DMS53 (cell line): ENCODE data around the gene SGK1.
A peak's percentile ranks its signal among the peaks of the same experiment; 100 is the strongest.

Experiments
- DNase-seq: peaks from one replicate; lab custom pipeline; 2025; lab: John Stamatoyannopoulos, UW

The SGK1 gene

GRCh38 chr6:134171517-134171916, 146.4 kb downstream of the SGK1 start:
- no peak for DNase-seq

GRCh38 chr6:134170844-134171243, 147.1 kb downstream of the SGK1 start:
- no peak for DNase-seq

- DNase-seq, result no peak
Measured at GRCh38 chr6:134169871-134170486, 147.9 kb downstream of the SGK1 start.

GRCh38 chr6:134168590-134169208, 149.2 kb downstream of the SGK1 start:
- DNase-seq, result no peak

DNA sequence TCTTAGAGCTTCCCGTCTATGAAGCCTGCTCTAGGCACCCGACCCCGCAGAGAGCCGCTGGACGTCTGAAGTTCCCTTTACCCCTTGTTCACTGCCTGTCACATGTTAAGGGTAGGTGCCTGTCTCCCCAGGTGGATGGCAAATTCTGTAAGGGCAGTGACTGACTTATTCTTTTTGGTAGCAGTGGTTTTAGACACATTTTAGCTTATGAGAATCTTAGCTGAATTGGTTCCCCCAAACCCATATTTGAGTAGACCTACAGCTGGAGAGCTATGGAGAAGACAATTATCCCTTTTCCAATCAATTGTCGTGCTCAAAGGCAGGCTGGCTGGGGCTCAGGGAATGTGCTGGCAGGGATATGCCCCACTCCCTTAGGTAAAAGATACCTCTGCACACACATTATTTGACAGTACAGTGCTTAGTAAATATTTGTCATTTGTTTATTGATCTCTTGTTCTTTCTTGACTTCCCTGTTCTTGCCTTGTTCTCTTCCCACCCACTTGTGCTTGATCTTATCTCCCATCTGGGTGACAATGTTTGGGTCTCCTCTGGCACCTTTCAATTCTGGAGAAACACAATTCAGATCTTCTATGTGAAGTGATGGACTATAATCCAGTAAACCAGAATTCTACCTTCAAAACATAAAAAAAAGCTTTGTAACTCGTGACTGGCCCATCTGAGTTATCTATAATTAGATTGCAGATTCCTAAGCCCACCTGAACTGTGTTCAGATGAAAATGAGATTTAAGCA, 151.2 kb downstream of the SGK1 start:
- DNase-seq, result peak; percentile 3

DNA sequence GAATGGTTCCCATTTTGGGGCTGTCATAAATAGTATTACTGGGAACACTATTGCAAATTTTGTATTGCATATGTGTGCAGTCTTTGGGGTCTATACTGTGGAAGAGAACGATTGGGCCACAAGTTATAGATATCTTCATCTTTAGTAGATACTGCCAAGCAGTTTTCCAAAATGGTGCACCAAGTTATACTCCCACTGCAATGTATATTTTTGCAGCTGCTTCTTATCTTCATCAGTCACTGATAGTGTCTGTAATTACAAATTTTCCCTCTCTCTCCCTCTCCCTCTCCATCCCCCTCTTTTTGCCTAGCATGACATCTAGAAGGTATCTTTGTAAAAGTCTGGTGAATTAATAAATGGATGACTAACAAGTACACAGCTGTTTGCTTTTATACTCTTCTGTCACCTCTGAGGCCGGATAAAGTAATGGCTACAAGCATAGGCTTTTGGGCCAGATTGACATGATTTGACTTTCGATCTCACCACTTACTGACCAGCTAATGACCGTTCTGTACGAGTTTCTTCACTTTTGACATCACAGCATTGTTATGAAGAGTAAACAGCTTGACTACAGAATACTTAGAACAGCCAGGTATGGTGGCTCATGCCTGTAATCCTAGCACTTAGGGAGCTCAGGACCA, 152.2 kb downstream of the SGK1 start:
- DNase-seq, result no peak

- no peak for DNase-seq
Measured at GRCh38 chr6:134164300-134164699, 153.6 kb downstream of the SGK1 start.

DNA sequence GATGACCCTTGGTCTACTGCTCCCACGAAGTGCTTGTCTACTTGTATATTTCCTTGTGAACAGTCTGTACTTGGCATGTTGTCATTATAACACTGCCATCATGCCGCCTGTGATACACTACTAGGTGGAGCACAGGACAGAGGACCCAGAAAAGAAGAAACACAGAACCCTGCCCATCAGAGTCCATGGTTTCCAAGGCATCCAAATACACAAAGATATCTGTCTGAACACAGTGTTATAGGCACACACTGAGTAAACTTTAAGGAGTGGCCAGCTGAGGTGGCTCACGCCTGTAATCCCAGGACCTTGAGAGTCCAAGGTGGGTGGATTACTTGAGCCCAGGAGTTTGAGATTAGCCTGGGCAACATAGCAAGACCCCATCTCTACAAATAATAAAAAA, 155.0 kb downstream of the SGK1 start:
- DNase-seq, result no peak

DNA sequence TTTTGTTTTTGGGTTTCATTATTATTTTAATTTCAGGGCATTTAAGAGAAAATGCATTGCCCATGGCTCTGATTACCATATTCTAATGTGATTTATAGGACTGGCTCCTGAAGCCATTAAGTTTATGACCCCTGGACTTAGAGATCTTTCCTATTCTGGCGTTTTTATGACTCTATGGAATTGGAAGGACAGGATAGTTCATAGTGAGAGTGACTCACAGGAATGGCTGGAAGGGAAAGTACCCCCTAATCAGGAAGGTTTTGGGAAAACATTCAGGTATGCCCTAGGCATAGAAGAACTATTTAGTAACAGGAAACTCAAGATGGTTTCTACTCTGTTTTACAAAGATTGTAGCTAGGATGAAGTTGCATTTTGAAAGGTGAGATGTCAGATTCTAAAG, 156.9 kb downstream of the SGK1 start:
- DNase-seq, result no peak

DNA sequence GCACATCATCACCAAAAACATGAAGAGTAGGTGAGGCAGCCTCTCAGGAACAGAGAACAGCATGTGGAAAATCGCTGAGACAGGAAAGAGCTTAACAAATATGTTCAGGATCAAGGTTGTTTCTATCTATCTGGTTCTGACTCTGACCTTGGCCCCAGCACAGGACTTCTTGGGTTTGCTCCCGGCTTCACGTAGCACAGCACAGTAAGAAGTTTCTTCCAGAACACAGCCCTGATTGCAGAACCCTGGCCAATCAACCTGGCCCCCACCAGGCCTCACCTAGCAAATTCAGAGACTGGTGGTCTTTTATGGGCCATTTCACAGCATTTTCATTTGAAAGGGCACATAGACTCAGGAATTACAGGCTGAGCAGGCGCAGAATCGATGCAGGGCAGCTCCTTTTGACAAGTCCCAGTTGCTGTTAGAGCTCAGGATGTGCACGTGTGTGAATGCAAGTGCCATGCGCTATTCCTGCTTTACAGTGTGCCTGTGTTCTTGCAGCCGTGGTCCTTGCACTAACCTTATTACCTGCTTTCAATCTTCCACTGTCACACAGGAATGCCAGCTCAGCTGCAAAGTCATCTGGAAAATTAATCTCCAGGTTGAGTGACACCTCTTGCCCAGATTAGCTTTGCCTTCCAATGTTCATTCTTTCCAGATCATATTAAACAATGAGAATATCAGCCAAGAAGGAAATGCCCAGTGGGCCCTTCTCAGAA, 165.0 kb downstream of the SGK1 start:
- no peak for DNase-seq

GRCh38 chr6:134148566-134148965, 169.3 kb downstream of the SGK1 start:
- DNase-seq, result no peak

- no peak for DNase-seq
Measured at GRCh38 chr6:134147034-134147533, 170.8 kb downstream of the SGK1 start.

GRCh38 chr6:134146268-134147033, 171.5 kb downstream of the SGK1 start:
- DNase-seq, result no peak

- no peak for DNase-seq
Measured at GRCh38 chr6:134145786-134146185, 172.1 kb downstream of the SGK1 start.

- DNase-seq, result no peak
Measured at GRCh38 chr6:134138226-134138975, 179.5 kb downstream of the SGK1 start.

GRCh38 chr6:134134654-134135053, 183.3 kb downstream of the SGK1 start:
- DNase-seq, result no peak

DNA sequence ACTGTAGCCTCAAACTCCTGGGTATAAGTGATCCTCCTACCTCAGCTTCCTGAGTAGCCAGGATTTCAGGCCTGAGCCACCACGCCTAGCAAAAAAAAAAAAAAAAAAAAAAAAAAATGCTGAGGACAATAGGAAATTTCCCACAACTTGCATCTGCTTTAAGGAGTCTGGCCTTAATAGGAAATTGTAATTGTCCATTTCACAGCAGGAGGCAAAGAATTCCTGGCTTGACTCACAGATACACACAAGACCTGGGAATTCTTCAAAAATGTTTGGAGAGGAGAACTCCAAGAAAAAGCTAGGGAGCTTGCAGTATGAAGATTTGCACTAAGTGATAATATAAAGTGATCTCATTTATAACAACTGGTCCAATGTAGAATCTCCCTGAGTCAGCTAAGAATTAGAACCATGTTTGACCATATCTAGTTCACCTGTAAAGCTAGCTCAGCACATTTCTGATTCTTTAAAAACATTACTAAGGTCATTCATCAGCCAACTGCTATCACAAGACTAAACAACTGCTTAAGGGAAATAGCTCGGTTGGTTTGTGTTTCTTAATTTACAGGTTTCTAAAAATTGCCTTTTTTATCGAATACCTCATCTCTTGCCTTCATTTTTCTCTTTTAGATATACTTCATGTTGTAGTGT, 185.3 kb downstream of the SGK1 start:
- DNase-seq, result no peak

- no peak for DNase-seq
Measured at GRCh38 chr6:134131530-134132139, 186.3 kb downstream of the SGK1 start.

- DNase-seq, result no peak
Measured at GRCh38 chr6:134128146-134128545, 189.8 kb downstream of the SGK1 start.
